Epithelial cell of esophagus (primary cell): ENCODE data around the gene TCEAL4.

Source experiments
- DNase-seq: peaks from one replicate; pipeline ENCODE4 v3.0.0; 2010; ENCODE audit warnings: low read depth
- H3K4me3 ChIP-seq: 2 replicates; pipeline ENCODE4 v1.5.1; 2011; ENCODE audit warnings: mild to moderate bottlenecking, low read length, control low read depth
- TF ChIP-seq, protein P1 (sequence below): IDR thresholded peaks from 2 replicates; pipeline ENCODE4 v1.5.1; 2011; ENCODE audit warnings: low read depth, mild to moderate bottlenecking, low read length, control low read depth, inconsistent platforms; ENCODE audit not compliant: insufficient read depth; ENCODE audit errors: missing control alignments

TCEAL4 gene

DNA sequence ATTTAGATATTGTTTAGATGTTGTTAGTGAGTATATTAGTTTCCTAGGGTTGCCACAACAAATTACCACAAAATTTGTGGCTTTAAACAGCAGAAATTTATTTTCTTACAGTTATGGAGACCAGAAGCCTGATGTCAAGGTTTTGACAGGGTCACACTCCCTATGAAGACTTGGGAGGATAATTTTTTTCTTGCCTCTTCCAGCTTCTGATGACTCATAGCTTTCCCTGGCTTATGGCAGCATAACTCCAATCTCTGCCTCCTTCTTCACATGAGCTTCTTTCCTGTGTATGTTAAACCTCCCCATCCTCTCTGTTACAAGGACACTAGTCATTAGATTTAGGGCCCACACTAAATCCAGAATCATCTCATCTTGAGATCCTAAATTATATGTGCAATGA lies 45.2 kb upstream of the TCEAL4 start:
- DNase-seq = peak; percentile 40
- TF ChIP-seq, protein P1, sequence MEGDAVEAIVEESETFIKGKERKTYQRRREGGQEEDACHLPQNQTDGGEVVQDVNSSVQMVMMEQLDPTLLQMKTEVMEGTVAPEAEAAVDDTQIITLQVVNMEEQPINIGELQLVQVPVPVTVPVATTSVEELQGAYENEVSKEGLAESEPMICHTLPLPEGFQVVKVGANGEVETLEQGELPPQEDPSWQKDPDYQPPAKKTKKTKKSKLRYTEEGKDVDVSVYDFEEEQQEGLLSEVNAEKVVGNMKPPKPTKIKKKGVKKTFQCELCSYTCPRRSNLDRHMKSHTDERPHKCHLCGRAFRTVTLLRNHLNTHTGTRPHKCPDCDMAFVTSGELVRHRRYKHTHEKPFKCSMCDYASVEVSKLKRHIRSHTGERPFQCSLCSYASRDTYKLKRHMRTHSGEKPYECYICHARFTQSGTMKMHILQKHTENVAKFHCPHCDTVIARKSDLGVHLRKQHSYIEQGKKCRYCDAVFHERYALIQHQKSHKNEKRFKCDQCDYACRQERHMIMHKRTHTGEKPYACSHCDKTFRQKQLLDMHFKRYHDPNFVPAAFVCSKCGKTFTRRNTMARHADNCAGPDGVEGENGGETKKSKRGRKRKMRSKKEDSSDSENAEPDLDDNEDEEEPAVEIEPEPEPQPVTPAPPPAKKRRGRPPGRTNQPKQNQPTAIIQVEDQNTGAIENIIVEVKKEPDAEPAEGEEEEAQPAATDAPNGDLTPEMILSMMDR = no peak
- no peak overlapping the region for H3K4me3 ChIP-seq

DNA sequence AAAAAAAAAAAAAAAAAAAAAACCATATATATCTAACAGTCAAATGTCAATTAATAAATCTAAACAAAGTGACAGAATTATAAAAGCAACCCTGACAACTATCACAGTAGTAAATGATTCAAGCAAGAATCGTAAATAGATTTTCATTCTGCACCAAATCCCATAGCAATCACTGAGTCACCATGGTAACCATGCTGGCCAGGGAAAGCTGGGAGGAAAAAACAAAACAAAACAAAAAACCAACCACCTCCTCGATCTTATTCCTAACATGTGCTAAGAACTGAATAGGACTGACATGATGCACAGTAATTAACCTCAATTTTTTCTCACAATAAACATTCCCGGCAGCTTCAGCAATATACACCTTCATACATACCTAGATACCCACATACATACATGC lies 35.4 kb upstream of the TCEAL4 start:
- no peak overlapping the region for H3K4me3 ChIP-seq
- DNase-seq = no peak
- TF ChIP-seq, protein P1 = no peak

DNA sequence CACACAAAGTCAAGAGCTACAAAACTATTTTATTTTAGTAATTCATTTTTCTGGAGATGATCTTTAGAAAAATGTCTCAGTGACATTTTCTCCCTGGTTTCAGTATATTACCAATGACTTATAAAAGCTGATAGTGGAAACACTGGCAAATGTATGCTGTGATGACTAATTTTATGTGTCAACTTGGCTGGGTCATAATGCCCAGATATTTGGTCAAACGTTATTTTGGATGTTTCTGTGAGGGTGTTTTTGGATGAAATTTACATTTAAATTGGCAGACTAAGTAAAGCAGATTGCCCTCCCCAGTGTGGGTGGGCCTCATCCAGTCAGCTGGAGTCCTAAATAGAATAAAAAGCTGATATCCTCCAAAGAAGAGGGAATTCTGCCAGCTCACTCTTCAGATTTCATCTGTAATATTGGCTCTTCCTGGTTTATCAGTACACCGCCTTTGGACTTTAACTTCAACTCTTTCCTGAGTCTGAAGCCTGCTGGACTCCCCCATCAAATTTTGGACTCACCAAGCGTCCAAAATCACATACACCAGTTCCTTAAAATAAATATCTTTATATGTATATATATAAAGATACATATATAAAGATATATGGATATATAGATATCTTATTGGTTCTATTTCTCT lies 34.8 kb upstream of the TCEAL4 start:
- no peak for DNase-seq
- H3K4me3 ChIP-seq = no peak overlapping the region
- TF ChIP-seq, protein P1 = no peak

DNA sequence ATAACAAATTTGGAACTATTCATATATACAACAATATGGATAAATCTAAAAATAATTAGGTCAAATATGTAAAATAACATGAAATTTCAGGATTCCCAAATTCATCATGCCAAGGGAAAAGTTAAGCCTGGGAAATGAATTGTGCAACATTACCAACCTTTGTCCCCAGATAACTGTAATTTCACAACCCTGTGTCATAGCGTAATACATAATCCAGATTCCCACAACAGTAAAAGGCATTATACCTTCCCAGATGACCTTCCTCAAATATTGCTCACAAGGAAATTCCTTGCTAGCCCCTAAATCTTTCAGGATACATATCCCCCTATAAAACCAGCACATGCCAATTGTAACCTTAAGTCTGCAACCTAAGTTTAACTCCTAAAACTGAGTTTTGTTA lies 33.1 kb upstream of the TCEAL4 start:
- TF ChIP-seq, protein P1 = no peak
- no peak overlapping the region for H3K4me3 ChIP-seq
- no peak for DNase-seq

DNA sequence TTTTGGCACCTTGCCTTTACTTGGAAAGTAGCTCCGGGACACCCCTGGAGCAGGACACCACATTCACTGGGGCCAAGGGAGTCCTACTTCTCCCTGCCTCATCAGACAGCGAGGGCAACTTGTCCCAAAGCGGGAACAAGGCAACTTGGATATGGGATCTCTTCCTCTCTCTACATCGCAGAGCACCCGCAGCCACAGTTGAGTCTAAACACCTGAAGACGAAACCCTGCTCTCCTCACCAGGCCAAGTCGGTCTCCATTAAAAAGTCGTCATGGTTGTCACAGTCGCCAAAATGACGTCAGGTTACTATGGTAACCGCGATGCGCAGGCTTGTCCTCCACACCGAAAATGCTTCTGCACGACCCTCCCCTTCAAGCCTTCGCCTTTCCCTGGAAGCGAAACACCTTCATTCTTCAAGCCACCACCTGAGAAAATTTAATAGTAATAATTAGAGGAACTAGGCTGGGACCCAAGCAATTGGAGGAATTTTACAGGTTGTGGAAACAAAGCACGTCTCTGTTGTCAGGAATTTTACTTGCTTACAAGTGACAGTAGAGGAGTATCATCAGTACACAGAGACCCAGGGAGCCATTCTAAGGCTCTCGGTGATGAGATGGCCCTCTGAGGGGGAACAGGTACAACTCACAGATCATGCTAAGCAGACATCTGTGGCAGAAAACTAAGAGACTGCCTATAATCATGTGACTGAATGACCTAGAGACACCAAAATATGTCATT lies 30.5 kb upstream of the TCEAL4 start:
- H3K4me3 ChIP-seq = peak overlapping the region; percentile 62
- DNase-seq = peak; percentile 56
- TF ChIP-seq, protein P1 = no peak

DNA sequence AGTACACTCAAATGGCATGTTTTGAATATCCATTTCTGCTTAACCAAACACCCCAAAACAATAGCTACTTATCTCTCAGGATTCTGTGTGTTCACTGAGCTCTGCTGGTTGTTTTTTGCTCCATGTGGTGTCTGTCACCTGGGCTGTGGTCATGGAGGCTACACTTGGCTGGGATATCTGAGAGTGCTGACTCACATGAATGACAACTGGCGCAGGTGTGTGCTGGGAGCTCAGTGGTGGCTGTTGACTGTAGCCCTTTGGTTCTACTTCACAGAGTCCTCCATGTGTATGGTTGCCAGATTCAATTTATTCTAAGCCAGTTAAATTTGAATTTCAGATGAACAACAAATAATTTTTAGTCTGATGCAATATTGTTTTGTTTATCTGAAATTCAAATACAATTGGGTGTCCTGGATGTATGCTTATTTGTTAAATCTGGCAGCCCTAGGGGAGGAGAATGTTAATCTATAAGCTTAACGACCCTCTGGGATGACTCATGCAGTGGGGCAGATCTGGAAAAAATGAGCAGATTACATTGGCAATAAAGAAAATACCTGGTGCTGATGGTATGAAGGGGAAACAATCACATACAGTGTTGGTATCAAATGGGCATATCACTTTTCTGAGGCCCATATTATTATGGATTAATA lies 28.2 kb upstream of the TCEAL4 start:
- TF ChIP-seq, protein P1 = no peak
- DNase-seq = peak; percentile 3

More for the DNA sequence above, 28.2 kb upstream of the TCEAL4 start:
- no peak overlapping the region for H3K4me3 ChIP-seq
